HG03457 (cell line): Measurements from ENCODE around the gene CTNNA3.

Source experiments
- ATAC-seq: cut with Tn5 transposase; IDR thresholded peaks from one replicate; pipeline ENCODE4 v1.9.1; 2021; ENCODE audit warnings: moderate number of reproducible peaks; ENCODE audit not compliant: unreplicated experiment

The CTNNA3 gene

DNA sequence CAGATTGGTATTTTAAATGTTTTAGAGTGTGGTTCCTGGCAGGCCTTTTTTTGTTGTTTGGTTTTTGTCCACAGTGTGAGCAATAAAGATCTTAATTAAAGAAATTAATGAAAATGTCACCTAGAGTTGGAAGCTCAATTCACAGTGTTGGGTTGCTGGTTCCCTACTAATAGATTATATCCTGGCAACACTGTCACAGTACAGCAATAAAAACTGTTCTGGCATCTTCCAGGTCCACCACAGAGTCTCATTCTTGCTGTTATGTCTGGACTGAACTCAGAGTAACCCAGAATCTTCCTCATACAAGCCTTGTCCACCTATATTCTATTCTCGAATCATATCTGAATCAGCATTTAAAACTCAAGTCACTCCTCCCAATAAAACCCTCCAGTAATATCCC lies 982.6 kb downstream of the CTNNA3 start:
- no peak for ATAC-seq

DNA sequence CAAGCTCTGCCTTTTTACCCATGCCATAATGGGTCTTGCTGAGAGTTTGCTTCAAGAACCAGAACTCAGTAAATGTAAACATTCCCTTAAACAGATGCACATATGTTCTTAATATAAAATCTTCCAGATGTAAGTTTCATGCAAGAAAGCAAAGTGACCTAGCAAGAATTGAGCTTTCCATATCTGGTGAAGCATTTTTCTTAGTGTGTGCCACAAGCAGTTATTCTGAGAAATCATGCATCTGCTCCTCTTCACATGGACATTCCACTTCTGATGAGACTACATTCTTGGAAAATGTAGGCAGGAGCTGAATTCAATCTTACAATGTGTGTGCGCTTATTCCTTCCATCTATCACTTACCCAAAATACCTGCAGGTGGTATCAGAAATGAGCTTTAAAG lies 997.9 kb downstream of the CTNNA3 start:
- no peak for ATAC-seq

DNA sequence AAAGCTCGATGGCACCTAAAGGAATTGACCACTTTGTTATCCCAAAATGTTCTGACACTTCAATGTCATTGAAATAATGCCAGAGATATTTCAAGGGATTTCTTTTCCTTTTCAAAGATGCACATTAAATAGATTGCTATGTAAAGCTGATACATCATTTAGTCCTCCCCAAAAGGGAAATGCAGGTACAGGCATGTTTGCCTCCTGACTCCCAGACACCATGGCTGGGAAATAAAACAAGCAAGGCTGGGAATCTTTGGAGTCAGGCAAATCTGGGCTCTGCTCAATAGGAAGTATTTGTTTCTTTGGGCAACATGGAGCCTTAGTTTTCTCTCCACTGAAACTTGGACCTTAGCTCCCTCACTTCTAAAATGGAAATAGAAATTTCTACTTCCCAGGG lies 1000.9 kb downstream of the CTNNA3 start:
- no peak for ATAC-seq

DNA sequence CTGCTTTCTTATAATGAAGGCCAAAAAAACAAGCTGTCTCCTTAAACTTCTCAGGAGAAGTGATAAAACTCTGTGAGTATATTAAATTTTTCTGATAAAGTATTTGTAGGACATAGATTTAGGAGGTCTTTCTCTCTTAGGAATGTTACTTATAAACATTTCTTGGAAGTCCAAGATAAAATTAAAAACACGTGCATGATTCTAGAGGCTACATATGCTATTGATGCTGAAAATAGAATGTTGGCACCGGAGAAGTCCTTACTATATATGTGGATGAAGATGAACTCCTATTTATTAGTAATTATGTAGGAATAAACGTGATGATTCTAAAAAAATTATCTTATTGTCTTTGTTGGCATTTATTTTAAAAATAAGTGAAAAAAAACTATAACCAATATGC lies 1011.4 kb downstream of the CTNNA3 start:
- ATAC-seq: no peak

DNA sequence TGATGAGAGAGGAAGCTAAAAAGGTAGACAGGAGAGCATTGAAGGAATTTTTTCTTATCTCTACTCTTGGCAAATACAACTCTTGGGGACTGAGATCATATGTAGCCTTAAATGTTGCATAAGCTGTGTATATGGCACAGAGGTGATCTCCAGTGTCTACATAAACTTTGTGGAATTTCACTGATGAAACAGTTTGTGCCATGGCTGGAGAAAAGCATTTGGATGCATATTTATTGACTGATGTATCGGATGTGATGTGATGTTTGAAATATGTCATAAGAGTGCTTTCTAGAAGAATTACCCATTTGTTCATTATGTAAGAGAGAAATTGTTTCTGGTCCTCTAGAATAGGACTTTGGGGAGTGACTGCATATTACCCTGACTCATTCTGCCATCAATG lies 1015.1 kb downstream of the CTNNA3 start:
- ATAC-seq: no peak

DNA sequence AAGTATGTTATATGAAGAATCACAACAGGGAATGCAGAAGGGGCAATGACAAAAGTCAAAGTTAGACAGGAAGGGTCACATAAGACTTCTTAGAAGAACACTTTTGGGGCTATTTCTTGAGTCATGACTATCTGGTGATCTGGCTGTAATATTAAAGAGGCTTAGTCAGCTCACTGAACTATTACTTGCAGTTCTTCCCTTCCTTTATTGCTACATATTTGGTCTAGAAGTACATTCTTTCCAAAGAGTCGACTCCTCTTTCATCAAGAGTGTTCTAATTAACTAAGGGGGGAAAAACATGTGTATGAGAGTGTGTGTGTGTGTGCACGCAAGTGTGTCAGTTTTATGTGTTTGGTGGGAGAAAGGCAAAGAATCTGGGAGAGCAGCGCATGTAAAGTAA lies 1017.5 kb downstream of the CTNNA3 start:
- ATAC-seq: no peak

DNA sequence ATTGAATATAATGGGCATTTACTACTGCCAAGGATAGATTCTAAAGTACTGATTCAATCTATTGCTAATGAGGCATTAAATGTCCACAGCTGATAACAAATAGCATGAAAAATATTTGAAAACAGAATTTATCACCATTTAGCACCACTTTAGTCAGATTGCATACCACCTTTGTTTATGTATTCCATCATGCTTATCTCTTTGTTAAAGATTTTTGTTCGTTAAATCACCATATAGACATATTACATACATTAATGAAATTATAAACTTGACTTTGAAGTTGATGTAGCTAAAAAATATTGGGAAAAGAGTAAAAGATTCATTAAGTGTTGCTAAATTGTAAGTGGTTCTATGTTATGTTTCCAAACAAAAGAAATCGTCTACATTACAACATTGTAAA lies 1022.9 kb downstream of the CTNNA3 start:
- ATAC-seq: no peak

DNA sequence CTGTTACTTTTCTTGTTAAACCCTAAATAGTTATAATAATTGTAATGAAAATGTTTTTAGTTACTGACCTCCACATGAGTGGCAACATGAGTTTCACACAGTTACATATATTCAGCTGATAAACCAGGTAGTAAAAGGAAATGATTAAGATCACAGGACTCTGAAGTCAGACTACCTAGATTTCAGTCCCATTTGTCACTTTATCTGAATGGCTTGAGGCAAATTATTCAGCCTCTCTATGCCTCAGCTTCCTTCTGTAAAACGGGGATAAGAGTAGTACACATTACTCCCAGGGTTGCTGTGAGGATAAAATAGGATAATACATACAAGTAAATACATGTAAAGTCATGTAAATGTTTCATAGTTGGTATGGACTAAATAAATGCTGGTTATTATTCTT lies 1024.4 kb downstream of the CTNNA3 start:
- no peak for ATAC-seq

DNA sequence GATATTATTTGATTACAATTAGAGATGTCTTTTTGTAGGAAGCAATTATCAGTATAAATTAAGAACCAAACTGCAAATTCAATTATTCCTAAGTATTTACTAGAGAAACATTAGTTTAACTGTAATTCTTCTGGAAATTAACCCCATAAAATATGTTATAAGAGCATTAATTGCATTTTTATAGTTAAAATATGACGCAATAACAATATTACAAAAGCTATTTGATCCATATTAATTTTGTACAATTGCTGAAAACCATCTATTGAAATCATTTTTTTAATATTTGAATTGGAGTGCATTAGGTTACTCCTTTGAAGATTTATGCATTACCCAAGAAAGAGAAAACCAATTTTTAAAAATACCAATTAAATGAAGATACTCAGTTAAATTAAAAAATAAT lies 1024.9 kb downstream of the CTNNA3 start:
- ATAC-seq: no peak

DNA sequence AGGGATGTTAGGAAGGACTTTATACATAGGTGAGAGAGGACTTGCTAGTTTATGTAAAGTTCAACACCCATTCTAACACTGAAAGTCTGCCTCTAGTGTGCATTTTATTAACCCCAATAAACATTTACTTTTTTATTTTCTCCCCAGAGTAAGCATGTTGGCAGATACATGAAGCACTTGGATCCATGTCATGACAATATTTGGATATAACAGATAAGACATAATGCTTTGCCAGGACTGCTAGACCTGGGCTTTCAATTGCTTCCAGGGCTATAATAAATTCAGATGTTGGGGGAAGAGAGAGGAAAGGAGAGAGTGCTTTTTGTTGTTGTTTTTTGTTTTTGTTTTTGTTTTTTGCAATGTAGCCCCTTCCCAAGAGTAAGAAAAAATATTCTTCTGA lies 1039.5 kb downstream of the CTNNA3 start:
- no peak for ATAC-seq

DNA sequence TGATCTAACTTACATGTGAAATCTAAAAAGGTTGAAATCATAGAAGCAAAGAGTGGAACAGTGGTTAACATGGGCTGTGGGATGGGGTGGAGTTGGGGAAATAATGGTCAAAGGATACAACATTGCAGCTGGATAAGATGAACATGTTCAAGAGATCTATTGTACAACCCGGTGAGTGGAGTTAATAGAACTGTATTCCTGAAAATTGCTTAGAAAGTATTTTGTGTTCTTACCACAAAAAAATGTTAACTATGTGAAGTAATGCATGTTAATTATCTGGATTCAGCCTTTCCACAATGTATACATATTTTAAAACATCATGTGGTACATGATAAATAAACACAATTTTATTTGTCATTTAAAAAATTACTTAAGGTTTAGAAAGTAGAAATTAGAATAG lies 1041.1 kb downstream of the CTNNA3 start:
- no peak for ATAC-seq

DNA sequence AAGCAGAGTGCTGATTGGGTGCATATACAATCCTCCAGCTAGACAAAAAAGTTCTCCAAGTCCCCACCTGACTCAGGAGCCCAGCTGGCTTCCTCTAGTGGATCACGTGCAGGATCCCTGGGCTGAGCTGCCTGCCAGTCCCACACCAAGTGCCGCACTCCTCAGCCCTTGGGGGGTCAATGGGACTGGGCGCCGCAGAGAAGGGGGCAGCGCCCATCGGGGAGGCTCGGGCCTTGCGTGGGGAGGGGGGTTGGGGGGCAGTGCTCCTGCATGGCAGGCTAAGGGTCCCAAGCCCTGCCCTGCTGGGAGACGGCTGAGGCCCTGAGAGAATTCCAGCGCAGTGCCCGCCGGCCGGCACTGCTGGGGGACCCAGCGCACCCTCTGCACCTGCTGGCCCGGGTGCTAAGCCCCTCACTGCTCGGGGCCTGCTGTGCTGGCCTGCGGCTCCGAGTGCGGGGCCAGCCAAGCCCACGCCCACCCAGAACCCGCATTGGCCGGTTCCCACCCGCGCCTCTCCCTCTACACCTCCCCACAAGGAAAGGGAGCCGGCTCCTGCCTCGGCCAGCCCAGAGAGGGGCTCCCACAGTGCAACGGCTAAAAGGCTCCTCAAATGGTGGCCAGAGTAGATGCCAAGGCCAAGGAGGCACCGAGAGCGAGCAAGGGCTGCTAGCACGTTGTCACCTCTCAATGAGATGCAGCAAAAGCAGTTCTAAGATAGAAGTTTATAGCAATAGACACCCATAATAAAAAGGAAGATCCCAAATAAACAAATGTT lies 1044.5 kb downstream of the CTNNA3 start:
- ATAC-seq: no peak

DNA sequence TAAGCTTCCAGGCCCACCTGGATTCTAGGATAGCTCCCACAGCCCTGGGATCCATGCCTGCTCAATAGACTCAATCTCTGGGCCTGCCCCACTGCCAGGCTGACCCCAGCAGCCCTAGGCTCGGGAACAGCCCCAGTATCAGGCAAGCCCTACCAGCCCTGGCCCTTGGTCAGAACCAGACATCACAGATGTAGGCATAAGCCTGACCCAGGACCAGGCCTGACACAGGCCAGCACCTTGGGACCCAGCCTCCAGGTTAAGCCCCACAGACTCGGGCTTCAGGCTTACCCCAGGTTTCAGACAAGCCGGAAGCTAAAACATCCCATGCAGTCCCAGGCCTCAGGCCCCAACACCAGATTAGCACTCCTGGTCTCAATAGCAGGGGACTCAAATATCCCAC lies 1046.4 kb downstream of the CTNNA3 start:
- ATAC-seq: no peak

DNA sequence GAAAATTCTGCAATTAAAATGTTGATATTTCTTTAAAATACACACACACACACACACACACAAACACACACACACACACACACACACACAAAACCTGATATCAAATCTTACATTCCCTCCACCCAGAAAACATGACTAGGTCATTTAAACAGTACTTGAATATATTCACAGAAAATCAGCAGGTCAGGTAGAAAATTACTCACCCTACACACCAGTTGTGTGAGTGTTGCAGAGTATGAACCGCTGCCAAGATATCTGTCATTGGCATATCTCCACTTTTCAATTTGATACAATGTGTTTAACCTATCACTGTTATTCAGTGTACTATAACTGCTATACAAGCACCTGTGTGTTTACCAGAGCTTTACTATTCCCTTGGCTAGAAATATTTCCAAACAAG lies 1053.8 kb downstream of the CTNNA3 start:
- ATAC-seq: no peak

DNA sequence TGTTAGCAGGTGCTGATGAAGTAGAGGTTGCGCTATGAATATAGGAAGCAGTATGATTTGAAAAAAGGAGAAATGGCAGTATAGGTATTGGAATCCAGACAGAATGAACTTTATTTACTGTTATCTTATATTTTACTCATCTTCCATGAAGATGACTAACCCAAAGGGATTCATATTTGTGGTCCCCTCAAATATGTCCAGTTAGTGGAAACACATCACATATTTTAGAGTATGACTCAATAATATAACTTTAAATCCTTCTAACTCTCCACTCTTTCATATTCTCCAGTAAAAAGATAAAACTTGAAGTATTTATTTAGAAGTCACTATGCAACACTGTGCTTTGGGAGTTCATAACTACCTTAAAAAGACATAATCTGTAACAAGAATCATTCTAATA lies 1056.6 kb downstream of the CTNNA3 start:
- no peak for ATAC-seq

DNA sequence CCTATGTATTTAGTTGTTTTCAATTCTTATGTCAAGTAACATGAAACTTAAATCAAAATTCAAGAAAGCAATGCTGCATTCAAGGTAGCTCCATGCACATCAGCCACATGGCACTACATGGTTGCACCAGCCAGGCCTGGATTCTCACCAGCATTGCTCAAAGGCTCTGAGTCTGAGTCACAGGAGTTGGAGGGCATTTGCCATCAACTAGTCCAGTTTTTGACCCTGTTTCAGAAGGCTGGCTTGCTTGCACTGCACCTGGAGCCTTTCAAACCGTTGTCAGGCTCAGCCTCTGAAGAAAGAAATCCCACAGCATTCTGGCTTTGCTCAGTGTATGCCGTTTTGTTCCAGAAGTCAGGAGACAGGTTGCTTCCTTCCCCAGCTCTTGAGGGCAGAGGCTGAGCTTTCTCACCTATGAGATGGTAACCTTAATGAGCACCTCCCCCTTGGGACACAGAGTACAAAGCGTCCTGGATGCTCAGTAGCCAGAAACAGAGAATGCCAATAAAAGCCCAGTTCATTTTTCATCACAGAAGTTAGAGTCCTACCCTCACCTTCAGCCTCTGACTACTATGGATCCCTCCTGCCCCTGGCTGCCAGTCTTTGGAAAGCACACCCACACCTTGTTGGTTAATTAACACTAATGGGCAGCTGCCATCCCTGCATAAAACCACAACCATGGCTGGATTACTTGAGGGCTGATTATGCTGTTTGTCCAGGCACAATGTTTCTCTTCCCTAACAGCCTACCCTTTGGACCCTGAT lies 1058.5 kb downstream of the CTNNA3 start:
- no peak for ATAC-seq

DNA sequence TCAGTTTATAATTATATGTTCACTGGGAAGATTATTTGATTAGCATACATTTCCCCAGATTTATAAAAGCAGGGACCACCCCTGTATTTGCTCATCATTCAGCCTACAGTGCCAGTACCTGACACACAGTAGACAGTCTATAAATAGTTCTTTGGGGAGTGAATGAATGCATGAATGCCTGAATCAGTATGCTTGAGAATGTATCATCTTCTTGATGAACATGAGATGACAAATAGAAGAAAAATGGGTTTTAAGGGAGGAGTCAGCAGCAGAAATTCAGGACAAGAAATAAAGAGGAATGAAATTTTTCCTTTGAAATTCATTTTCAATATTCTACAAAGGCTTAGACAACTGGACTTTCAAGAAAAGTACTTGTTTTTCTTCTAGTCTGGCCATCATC lies 1066.0 kb downstream of the CTNNA3 start:
- ATAC-seq: no peak

DNA sequence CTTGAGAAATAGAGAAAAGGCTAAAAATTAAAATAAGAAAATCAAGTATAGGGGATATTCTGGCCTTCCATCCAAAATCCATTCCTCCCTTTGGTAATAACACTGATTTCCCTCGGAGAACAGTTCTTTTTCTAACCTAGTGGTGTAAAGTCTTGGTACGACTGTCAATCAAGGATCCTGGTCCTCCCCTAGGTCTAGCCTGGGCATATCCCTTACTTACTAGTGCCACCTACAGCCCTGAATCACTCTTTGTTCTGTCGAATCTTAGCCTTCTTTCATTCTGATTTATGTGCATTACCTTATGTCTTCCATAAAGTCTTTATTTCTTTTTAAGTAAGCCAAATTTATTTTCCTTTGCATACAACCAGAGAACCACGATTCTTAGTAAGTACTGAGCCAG lies 1068.8 kb downstream of the CTNNA3 start:
- ATAC-seq: no peak

DNA sequence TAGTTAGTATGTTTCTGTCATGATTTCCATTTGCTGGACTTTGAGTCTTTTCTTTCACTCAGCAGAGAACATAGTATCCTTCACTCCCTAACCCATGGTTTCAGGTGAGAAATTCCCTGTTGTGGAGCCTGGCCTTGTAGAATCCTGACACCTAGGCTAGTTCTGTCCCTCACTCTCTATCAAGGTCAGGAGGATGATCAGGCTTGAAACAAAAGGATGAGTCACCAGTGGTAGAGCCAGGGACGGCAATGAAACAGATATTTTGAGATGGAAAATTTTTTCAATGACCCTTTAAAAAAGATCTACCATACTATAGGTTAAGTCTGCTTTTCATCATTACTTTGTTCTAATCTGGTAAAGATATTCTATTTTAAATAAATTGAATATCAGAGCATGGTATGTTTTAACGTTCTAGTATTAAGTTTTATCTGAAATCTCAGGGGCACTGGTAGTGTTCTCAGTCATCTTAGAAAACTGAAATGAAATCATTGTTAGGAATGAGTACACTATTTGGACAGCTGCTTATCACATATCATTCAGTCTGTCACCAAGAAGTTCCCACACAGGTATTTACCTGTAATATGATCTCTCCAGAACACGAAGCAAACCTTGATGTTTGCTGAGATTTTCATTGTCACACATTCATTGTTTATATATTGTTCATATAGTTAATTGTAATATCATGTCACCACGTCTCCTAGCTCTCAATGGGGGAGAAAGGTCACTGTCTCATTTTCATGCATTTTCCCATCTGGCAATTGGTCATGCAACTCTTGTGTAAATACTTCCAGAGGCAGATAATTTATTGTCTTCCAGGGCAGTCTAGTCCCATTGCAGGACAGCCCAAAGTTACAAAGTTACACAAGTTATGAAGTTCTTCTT lies 1070.0 kb downstream of the CTNNA3 start:
- no peak for ATAC-seq

DNA sequence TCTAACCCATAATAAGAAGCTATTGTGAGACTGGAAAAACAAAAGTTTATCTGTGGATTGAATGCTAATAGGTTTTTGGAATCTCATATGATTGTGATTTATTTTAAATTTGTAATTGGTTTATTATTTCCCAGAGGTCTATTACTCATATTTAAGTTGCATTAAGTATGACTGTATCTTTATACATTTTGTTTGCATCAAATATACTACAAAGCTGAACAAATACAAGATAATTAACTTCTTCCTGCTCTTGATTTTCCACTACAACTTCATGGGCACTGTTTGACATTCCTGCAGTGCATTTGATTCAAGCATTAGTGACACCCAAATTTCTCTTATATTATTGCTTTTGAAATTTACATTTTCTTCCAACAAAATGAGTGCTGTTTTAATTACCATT lies 1073.9 kb downstream of the CTNNA3 start:
- no peak for ATAC-seq

DNA sequence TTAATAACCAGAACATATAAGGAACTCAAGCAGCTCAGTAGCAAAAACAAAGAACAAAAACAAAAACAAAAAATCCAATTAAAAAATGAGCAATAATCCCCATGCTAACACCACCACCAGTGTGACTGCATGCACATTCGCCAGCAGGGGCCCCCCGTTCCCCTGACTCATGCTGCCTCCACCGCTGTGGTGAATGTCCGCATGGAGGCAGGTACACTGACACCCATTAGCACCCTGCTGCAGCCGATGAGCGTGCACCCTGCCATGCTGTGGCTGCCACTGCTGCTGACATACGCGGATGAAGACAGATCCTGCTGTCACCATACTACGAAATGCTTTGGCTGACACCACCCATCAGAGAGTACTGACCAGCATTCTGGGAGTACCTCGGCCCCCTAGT lies 1091.8 kb downstream of the CTNNA3 start:
- no peak for ATAC-seq

DNA sequence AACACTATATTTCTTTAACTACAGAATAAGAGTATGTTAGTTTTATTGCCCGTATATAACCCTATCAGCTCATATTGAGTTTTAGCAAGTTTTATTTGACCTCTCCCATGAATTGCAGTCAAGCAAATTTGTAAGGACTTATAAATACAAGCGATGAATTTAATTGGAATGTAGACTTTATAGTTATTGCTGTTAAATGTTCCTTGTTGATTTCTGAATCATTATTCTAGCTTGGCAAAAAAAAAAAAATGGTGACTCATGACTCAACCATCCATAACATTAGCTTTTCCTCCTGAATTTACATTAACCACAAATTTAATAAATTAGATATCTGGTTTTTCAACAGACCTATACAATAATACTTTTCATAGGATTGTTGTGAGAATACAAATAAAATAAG lies 1104.1 kb downstream of the CTNNA3 start:
- ATAC-seq: no peak
